Measurements from ENCODE around the gene NFATC1. TPM values are rescaled to one million over a fixed set of nuclear protein-coding genes. Genes with fewer than 3 reads are reported as not detected.

The NFATC1 gene
- total RNA-seq, 3 donors from 2014 or later, result 10.9 to 18.0 (median 12.9) TPM

GRCh38 chr18:79402209-79402576 lies 6.5 kb downstream of the NFATC1 start:
- Histone ChIP-seq H3K4me3 (peak overlapping the region in 1 of 3 donors; percentile 3), H3K27ac (peak overlapping the region in 1 of 2 donors; percentile 84), H3K4me1 (no peaks in the 10 kb centered on the region), H3K9me3 (no peaks in the 10 kb centered on the region), H3K27me3 (no peaks in the 10 kb centered on the region), H3K36me3 (no peaks in the 10 kb centered on the region)
- no peak for DNase-seq (ENCODE audit: low spot score in 2 of 2)
- no peak for TF ChIP-seq CTCF (IDR thresholded peaks at IDR 0.05)
- TF ChIP-seq POLR2A (IDR thresholded peaks at IDR 0.05), result no peak
- TF ChIP-seq POLR2AphosphoS5 (IDR thresholded peaks at IDR 0.05), result no peak
- intact Hi-C loops (cut with DNase I; ENCODE audit: low total_unique reads), result loop anchor here (10.0 kb wide), 2 partner anchors 73 to 123 kb away; no protein-coding TSS in a partner anchor

- no peak for TF ChIP-seq CTCF (IDR thresholded peaks at IDR 0.05)
- Histone ChIP-seq H3K36me3 (no peaks in the 10 kb centered on the region), H3K9me3 (no peaks in the 10 kb centered on the region), H3K27ac (peak overlapping the region; percentile 43 to 68), H3K4me1 (no peaks in the 10 kb centered on the region), H3K4me3 (peak overlapping the region; percentile 1 to 56 (median 18)), H3K27me3 (no peaks in the 10 kb centered on the region)
- intact Hi-C loops (cut with DNase I; ENCODE audit: low total_unique reads), result loop anchor here (10.0 kb wide), 2 partner anchors 72 to 122 kb away; no protein-coding TSS in a partner anchor
- peak; percentile 63 to 78 for DNase-seq (ENCODE audit: low spot score in 2 of 2)
Observed at GRCh38 chr18:79402977-79403722, 7.4 kb downstream of the NFATC1 start.

- TF ChIP-seq CTCF (IDR thresholded peaks at IDR 0.05), result no peak
- no peak for TF ChIP-seq POLR2A (IDR thresholded peaks at IDR 0.05)
- no peak for TF ChIP-seq POLR2AphosphoS5 (IDR thresholded peaks at IDR 0.05)
- H3K4me1 ChIP-seq, result no peaks in the 10 kb centered on the region
- no peaks in the 10 kb centered on the region for H3K36me3 ChIP-seq
- peak overlapping the region; percentile 43 to 68 for H3K27ac ChIP-seq
- peak overlapping the region; percentile 1 to 56 (median 18) for H3K4me3 ChIP-seq
- no peaks in the 10 kb centered on the region for H3K9me3 ChIP-seq
- no peak for DNase-seq (ENCODE audit: low spot score in 2 of 2)
- H3K27me3 ChIP-seq, result no peaks in the 10 kb centered on the region
- intact Hi-C loops (cut with DNase I; ENCODE audit: low total_unique reads), result loop anchor here (10.0 kb wide), 2 partner anchors 71 to 121 kb away; no protein-coding TSS in a partner anchor
Observed at GRCh38 chr18:79403723-79404566, 8.2 kb downstream of the NFATC1 start.

- Histone ChIP-seq H3K9me3 (no peaks in the 10 kb centered on the region), H3K27me3 (no peaks in the 10 kb centered on the region), H3K36me3 (no peaks in the 10 kb centered on the region), H3K4me3 (no peak overlapping the region), H3K4me1 (no peaks in the 10 kb centered on the region), H3K27ac (peak overlapping the region; percentile 43 to 64)
- intact Hi-C loops (cut with DNase I; ENCODE audit: low total_unique reads), result loop anchor here (10.0 kb wide), 2 partner anchors 70 to 120 kb away; no protein-coding TSS in a partner anchor
- no peak for TF ChIP-seq POLR2AphosphoS5 (IDR thresholded peaks at IDR 0.05)
- no peak for TF ChIP-seq CTCF (IDR thresholded peaks at IDR 0.05)
- TF ChIP-seq POLR2A (IDR thresholded peaks at IDR 0.05), result no peak
- no peak for DNase-seq (ENCODE audit: low spot score in 2 of 2)
Observed at GRCh38 chr18:79404567-79404910, 8.8 kb downstream of the NFATC1 start.
